HG03025 (cell line): Measurements from ENCODE around the gene EEF2.

ENCODE experiments used
- ATAC-seq: cut with Tn5 transposase; IDR thresholded peaks from one replicate; pipeline ENCODE4 v1.9.1; 2021; ENCODE audit warnings: mild to moderate bottlenecking, moderate library complexity; ENCODE audit not compliant: unreplicated experiment, low FRiP score

Gene EEF2

GRCh38 chr19:3986260-3987041 lies 1.2 kb upstream of the EEF2 start:
- ATAC-seq, result no peak

DNA sequence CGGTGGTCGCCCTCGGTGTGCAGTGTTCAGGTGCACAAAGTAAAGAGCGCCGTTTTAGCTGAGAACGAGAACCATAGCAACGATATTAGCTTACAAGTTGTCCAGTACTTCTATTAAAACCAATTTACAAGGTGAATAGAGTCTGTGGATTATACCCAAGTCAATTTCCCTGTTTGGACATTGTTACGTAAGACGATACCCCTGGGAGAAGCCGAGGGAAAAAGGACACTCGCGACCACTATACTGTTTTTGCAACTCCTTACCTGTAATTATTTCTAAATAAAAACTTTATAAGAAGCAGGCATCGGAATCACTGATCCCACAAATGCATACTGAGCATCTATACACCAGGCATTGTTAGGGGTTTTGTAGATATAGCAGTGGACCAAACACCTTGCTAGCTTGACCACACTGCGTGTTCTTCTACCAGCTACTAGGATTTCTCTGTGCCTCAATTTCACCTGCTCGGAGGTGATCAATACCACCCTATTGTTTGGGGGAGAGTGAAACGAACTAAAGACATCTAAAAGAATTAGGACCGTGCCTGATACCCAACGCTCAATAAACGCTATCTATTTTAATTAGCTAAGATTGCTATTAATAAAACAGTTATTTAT lies 488 bp upstream of the EEF2 start:
- no peak for ATAC-seq

- no peak for ATAC-seq
These were observed 717 bp downstream of the EEF2 start for GRCh38 chr19:3984584-3984907.

DNA sequence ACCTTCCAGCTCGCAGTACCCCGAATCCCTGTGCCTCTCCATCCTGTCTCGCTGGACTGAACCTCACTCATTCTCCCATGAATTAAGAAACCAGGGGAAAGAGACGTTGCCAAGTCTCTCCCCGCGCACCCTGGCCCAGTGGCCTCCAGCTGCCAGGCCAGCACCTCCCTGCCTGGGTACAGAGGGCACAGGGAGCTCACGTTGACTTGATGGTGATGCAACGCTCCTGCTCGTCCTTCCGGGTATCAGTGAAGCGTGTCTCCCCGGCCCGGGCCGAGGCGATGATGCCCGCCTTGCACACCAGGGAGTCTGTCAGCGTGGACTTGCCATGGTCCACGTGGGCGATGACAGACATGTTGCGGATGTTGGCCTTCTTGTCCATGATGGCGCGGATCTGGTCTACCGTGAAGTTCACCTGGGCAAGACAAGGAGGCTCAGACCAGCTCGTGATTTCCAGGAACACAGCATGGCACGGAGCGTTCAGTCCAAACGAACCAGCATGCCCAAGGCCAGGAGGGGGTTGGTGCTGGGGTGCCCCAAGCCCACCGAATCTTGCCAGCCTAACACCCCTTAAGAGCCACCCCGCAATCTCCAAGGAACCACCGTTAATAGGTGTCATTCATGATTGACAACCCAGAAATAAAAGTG lies 1.2 kb downstream of the EEF2 start:
- no peak for ATAC-seq

- ATAC-seq, result no peak
These were observed 1.7 kb downstream of the EEF2 start for GRCh38 chr19:3983542-3983914.

- no peak for ATAC-seq
These were observed 2.3 kb downstream of the EEF2 start for GRCh38 chr19:3982701-3983541.

- no peak for ATAC-seq
These were observed 3.3 kb downstream of the EEF2 start for GRCh38 chr19:3981736-3982681.

DNA sequence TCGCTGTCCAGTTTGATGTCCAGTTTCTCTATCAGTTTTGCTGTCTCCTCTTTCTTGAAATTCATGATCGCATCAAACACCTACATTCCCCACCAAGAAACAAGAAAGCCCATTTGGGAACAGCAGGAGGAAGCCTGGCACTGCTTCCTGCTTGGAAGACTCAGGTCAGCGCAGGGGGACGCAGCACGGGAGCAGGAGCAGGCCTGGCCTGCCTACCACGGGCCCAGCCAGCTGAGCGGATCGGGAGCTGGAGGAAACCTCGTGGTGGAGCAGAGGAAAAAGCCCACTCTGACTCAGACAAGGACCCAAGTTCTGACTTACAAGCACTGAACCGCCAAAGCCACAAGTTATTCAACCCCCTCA lies 3.9 kb downstream of the EEF2 start:
- no peak for ATAC-seq

DNA sequence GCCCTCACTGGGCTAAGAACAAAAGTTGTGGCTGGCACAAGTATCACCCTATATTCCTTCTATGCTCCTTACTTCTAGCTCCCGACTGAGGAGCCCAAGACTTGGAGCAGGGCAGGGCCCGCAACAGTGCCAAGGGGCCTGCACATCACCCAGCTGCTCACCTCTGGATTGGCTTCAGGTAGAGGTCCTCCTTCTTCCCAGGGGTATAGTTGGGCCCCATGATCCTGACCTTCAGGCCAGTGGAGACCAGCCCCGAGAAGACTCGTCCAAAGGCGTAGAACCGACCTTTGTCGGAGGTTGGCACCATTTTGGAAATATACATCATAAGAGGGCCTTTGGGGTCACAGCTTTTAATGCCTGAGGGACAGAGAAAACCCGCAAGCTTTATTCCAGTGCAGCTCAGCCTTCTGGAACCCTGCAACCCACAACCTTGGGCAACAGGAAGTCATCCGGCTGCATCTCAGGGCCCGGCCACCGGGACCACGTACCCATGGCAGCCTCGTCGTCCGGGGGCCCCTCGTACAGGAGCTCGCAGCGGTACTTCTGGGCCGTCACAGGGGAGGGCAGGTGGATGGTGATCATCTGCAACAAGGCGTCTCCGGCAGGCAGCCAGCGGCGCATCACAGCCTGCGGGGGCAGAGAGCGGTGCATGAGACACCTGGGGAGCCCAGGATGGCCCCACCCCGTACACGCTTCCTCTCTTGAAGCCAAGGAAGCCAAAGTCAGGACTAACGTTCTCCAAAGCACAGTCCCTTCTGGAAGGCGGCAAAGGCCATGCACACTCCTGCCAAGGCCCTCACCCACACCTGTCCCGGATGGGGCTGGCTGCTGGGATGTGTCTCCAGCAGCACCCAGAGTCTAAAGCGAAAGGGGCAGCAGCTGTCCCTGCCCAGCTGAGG lies 4.7 kb downstream of the EEF2 start:
- ATAC-seq, result no peak

DNA sequence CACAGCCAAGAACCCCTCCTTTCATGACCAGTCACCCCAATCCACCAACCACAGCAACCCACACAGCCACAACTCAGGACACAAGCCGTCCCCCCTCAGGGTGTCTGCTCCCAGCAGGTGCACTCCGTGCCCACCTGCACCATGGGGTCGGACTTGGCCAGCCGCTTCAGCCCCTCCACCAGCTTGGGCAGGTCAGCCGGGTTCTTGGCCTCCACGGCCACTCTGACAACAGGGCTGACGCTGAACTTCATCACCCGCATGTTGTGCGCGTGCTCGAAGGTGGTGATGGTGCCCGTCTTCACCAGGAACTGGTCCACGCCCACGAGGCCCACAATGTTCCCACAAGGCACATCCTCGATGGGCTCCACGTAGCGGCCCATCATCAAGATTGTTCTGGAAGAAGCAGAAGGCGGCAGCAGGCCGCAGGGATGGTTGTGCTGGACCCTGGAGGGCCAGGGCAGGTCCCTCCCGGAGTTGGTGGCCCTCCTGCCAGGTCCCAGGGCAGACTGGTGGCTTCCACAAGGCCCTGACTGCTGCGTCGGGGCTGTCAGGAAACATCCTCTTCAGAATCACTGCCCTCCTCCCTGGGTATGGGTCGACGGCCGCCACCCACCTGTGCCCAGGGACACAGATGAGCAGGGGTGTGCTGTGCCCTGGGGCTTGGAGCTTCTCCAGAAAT lies 5.5 kb downstream of the EEF2 start:
- ATAC-seq, result no peak

- no peak for ATAC-seq
These were observed 6.0 kb downstream of the EEF2 start for GRCh38 chr19:3979289-3979673.

- ATAC-seq, result no peak
These were observed 7.1 kb downstream of the EEF2 start for GRCh38 chr19:3978145-3978544.

GRCh38 chr19:3977242-3978143 lies 7.8 kb downstream of the EEF2 start:
- ATAC-seq, result no peak

DNA sequence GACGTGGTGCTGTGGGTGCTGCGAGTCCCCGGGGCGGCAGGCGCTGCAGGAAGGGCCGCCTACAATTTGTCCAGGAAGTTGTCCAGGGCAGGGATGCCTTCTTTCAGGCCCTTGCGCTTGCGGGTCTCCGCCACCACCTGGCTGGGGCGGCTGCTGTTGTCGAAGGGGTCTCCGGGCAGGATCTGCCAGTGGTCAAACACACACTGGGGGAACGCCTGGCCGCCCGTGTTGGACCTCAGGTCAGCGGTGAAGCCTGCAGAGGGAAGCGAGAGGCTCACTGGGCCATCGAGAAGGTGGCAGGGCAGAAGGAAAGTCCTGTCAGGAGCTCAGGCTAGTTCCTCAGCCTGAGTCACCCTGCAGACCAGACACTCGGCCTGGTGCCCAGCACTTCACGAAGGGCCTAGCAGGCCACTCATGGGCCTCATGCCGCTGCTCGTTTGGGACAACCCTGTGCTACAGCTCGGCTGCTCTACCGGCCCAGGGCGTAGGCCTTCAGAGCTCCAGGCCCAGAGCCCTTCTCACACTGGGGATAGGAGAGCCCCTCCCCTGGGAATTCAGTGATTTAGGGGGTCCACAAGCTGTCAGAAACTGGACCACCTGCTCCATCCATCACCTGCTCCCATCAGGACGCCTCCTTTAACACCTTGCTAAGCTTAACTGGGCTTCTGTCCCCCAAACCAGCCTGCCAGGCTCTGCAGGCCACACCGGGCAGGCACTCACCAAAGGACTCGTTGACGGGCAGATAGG lies 8.6 kb downstream of the EEF2 start:
- ATAC-seq, result no peak

- ATAC-seq, result no peak
These were observed 9.6 kb downstream of the EEF2 start for GRCh38 chr19:3975637-3976087.

GRCh38 chr19:3975144-3975543 lies 10.1 kb downstream of the EEF2 start:
- no peak for ATAC-seq
